Natural killer cell (primary cell): ENCODE measurements around the gene DEPDC1B. TPM values are rescaled to one million over a fixed set of nuclear protein-coding genes. Genes with fewer than 3 reads are reported as not detected.
A peak's percentile ranks its signal among the peaks of the same experiment; 100 is the strongest.

Source experiments
- ATAC-seq, 3 donors: fragments of 150-1000 bp in 2 of 3; fragments of 200-7000 bp in 1 of 3; cut with Tn5 transposase; 1 replicate in 1 of 3; 2 replicates in 2 of 3; pipeline ENCODE4 v1.10.0; 2021; ENCODE audit warnings: mild to moderate bottlenecking in 2 of 3, moderate library complexity in 2 of 3
- DNase-seq, 2 donors: peaks; one replicate each; pipeline versions ENCODE4 v3.0.0 to v3.0.0-alpha.2; 2013 to 2021; ENCODE audit warnings: mixed read lengths in 1 of 2
- H3K27ac ChIP-seq: one replicate; pipeline ENCODE4 v1.5.1; 2013; ENCODE audit warnings: mild to moderate bottlenecking, low read length
- H3K27me3 ChIP-seq: one replicate; pipeline ENCODE4 v1.6.1; 2013; ENCODE audit warnings: low read length; ENCODE audit not compliant: control insufficient read depth, insufficient read depth
- H3K36me3 ChIP-seq: one replicate; pipeline ENCODE4 v1.6.1; 2013; ENCODE audit warnings: low read length; ENCODE audit not compliant: control insufficient read depth, insufficient read depth
- H3K4me1 ChIP-seq: one replicate; pipeline ENCODE4 v1.6.1; 2013; ENCODE audit warnings: low read length; ENCODE audit not compliant: control insufficient read depth, insufficient read depth
- H3K4me3 ChIP-seq: one replicate; pipeline ENCODE4 v1.5.1; 2013; ENCODE audit warnings: low read length
- H3K9me3 ChIP-seq: one replicate; pipeline ENCODE4 v1.6.1; 2013; ENCODE audit warnings: low read length; ENCODE audit not compliant: control insufficient read depth, insufficient read depth
- H3K27ac Mint-ChIP-seq, 2 donors: one replicate each; pipeline ENCODE4 v1.8.0; 2022; ENCODE audit warnings: mild to moderate bottlenecking in 2 of 2, mixed read lengths in 2 of 2, moderate library complexity in 1 of 2
- H3K27me3 Mint-ChIP-seq, 2 donors: one replicate each; pipeline ENCODE4 v1.8.0; 2022; ENCODE audit warnings: low read depth in 2 of 2, mixed read lengths in 2 of 2
- H3K36me3 Mint-ChIP-seq: one replicate; pipeline ENCODE4 v1.8.0; 2022; ENCODE audit warnings: mixed read lengths
- H3K4me1 Mint-ChIP-seq, 2 donors: one replicate each; pipeline ENCODE4 v1.8.0; 2022; ENCODE audit warnings: mixed read lengths in 2 of 2
- H3K4me3 Mint-ChIP-seq: one replicate; pipeline ENCODE4 v1.8.0; 2022; ENCODE audit warnings: mild to moderate bottlenecking, moderate library complexity, mixed read lengths
- H3K9me3 Mint-ChIP-seq, 2 donors: one replicate each; pipeline ENCODE4 v1.8.0; 2022; ENCODE audit warnings: mixed read lengths in 2 of 2
- WGBS: methylation state at CpG from one replicate; pipeline ENCODE4 v1.1.7; 2013; ENCODE audit warnings: missing lambda C conversion rate; ENCODE audit not compliant: insufficient coverage; 5-methylcytosine and 5-hydroxymethylcytosine counted together
- intact Hi-C: fragments of 100-400 bp; cut with micrococcal nuclease; formaldehyde crosslinking; loops from one replicate; pipeline ENCODE4 v1.14.2; 2022
- total RNA-seq, 4 donors: library from RNA; stranded (reverse); fragments of 120-200 nt in 1 of 4; gene quantifications; one replicate each; pipeline versions ENCODE4 v1.2.3 to v1.2.4, GENCODE V29; 2013 to 2022
- TF ChIP-seq, protein P1 (sequence below): fragments of 200-600 bp; IDR thresholded peaks from one replicate; pipeline ENCODE4 v1.8.0; 2022; ENCODE audit warnings: antibody characterized with exemption

Gene DEPDC1B
- total RNA-seq, 3 donors from 2014 or later (not counting 1 experiment from before 2014, with no cell fraction given), result 1.2 to 1.3 (median 1.2) TPM

DNA sequence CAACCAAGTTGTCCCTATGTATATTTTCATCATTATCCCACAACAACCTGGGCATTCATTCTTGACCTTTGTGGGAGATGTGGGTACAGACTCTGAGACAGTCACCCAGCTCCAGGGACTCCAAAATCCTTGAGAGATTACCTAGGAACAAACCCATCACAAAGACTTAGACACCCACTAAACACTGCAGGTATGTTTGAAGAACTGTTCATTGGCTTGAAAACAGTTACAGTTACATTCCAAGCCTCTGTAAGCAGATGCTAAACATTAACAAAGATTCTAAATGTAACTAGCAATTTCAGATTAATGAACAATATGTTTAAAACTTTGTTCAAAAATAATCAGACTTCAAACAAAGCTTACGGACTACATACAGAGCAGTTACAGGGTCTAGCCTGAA lies 24.7 kb downstream of the DEPDC1B start:
- H3K4me3 Mint-ChIP-seq, result no peak overlapping the region
- WGBS, result 100% methylated on average over 1 of the region's 1 CpG

DNA sequence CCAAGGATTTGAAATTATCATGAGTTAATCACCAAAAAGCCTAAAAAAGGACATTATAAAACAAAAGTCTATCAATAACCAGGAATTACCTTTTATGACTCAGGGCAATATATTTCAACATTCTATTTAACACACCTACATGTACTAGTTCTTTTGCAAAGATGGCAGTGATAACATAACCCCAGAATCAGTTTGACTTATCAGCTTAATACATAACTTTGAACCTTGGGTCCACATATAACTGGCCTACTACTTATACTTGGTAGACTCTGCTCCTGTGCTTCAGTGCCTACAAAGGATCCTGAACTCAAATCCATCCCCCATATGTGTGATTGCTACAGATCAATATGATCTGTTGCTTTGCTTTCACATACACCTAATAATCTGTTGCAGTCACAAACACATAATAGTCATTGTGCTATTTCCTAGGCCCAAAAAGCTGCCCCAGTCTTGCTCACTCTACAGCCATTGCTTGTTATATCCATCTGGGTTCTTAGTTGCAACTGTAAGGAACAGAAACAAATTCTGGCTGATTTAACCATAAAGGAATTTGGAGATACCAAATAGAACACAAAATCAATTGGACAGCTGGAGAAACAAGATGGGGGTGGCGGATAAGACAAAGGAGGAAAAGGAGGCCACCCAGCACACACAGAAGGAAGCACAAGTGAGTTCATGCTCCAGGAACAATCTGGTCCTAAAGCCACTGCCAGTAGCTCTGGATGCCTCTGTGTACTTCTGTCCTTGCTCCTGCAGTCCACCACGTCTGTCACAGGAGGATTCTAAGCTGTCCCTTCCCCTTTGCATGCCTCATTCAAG lies 25.5 kb downstream of the DEPDC1B start:
- DNase-seq, result no peak
- Mint-ChIP-seq H3K4me3 (no peak overlapping the region), H3K36me3 (no peaks in the 10 kb centered on the region), H3K4me1 (peaks cover 0 to 9% of the 10 kb centered on the region in 2 donors), H3K27ac (peak overlapping the region in 1 of 2 donors; percentile 10), H3K27me3 (no peaks in the 10 kb centered on the region), H3K9me3 (no peaks in the 10 kb centered on the region)
- Histone ChIP-seq H3K27ac (no peak overlapping the region), H3K36me3 (no peaks in the 10 kb centered on the region), H3K9me3 (no peaks in the 10 kb centered on the region), H3K4me3 (no peak overlapping the region), H3K4me1 (no peaks in the 10 kb centered on the region), H3K27me3 (no peaks in the 10 kb centered on the region)
- no peak for ATAC-seq
- TF ChIP-seq, protein P1, sequence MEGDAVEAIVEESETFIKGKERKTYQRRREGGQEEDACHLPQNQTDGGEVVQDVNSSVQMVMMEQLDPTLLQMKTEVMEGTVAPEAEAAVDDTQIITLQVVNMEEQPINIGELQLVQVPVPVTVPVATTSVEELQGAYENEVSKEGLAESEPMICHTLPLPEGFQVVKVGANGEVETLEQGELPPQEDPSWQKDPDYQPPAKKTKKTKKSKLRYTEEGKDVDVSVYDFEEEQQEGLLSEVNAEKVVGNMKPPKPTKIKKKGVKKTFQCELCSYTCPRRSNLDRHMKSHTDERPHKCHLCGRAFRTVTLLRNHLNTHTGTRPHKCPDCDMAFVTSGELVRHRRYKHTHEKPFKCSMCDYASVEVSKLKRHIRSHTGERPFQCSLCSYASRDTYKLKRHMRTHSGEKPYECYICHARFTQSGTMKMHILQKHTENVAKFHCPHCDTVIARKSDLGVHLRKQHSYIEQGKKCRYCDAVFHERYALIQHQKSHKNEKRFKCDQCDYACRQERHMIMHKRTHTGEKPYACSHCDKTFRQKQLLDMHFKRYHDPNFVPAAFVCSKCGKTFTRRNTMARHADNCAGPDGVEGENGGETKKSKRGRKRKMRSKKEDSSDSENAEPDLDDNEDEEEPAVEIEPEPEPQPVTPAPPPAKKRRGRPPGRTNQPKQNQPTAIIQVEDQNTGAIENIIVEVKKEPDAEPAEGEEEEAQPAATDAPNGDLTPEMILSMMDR, result no peak
- WGBS, result 94% methylated on average over 2 of the region's 2 CpGs
- intact Hi-C loops, result loop anchor here (10.0 kb wide), 1 partner anchor 280 kb away; no protein-coding TSS in a partner anchor

More for the DNA sequence above, 24.7 kb downstream of the DEPDC1B start:
- no peaks in the 10 kb centered on the region for H3K9me3 ChIP-seq
- TF ChIP-seq, protein P1, result no peak
- no peak overlapping the region for H3K4me3 ChIP-seq
- H3K27ac Mint-ChIP-seq, result no peak overlapping the region
- H3K36me3 Mint-ChIP-seq, result no peaks in the 10 kb centered on the region
- no peaks in the 10 kb centered on the region for H3K36me3 ChIP-seq
- H3K27ac ChIP-seq, result no peak overlapping the region
- H3K27me3 ChIP-seq, result no peaks in the 10 kb centered on the region
- ATAC-seq (no peak), DNase-seq (no peak)
- H3K4me1 ChIP-seq, result no peaks in the 10 kb centered on the region
- intact Hi-C loops, result loop anchor here (10.0 kb wide), 1 partner anchor 280 kb away; no protein-coding TSS in a partner anchor
- peaks cover 0 to 9% of the 10 kb centered on the region in 2 donors for H3K4me1 Mint-ChIP-seq
- H3K9me3 Mint-ChIP-seq, result no peaks in the 10 kb centered on the region
- no peaks in the 10 kb centered on the region for H3K27me3 Mint-ChIP-seq

DNA sequence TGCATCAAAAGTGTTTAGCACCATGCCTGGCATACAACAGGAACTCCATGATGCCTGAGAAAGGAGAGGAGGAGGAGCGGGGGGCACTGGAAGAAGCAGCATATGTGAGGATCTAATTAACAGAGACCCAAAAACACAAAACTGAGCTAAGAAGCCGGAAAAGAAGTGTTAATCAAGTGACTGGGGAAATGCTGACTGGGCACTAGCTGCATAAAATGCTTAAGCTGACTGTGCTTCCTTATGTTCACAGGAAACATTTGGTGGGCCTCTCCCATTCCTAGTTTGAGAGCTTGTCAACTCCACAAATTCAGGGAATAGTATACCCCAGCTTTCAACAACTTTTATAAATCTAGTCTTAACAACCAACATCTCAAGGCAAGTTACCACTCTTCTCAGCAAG lies 26.6 kb downstream of the DEPDC1B start:
- Histone ChIP-seq H3K4me1 (no peaks in the 10 kb centered on the region), H3K4me3 (no peak overlapping the region), H3K9me3 (no peaks in the 10 kb centered on the region), H3K36me3 (no peaks in the 10 kb centered on the region), H3K27ac (no peak overlapping the region), H3K27me3 (no peaks in the 10 kb centered on the region)
- no peak for DNase-seq
- Mint-ChIP-seq H3K4me3 (no peak overlapping the region), H3K36me3 (no peaks in the 10 kb centered on the region), H3K27me3 (no peaks in the 10 kb centered on the region), H3K4me1 (peaks cover 0 to 9% of the 10 kb centered on the region in 2 donors), H3K27ac (no peak overlapping the region), H3K9me3 (no peaks in the 10 kb centered on the region)
- ATAC-seq, result no peak
- 88% methylated on average over 2 of the region's 2 CpGs for WGBS
- intact Hi-C loops, result loop anchor here (10.0 kb wide), 1 partner anchor 281 kb away; no protein-coding TSS in a partner anchor
- TF ChIP-seq, protein P1, result no peak
